ENCODE measurements around the gene RGS9.
A peak's percentile ranks its signal among the peaks of the same experiment; 100 is the strongest.

Gene RGS9

DNA sequence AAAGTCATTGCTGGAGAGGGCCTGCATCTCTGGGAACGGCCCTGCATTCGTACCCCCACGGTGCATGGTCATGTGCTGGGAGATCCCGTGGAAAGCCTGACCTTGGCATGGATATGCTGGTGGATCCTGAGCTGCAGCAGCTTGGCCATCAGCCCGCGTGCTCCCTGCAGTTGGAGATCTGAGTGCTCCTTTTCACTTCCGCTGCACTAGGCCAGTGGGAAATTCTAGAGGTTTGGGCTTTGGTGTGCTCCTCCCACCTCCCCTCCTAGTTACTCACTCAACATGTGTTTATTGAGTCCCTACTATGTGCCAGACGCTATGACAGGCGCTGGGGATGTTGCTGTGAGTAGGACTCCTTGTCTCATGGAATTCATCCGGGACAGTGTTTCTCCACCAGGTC is 91.1 kb downstream of the RGS9 start:
- Histone ChIP-seq H3K27ac (replicated peaks) (no peak overlapping the region), H3K27me3 (ENCODE audit: insufficient read depth, poor library complexity, severe bottlenecking) (no peaks in the 10 kb centered on the region), H3K4me3 (replicated peaks; ENCODE audit: insufficient read depth, low read length) (no peak overlapping the region)
- TF ChIP-seq GABPA (IDR thresholded peaks at IDR 0.05; ENCODE audit: low read depth) = no peak
- no peak for TF ChIP-seq POLR2AphosphoS5 (IDR thresholded peaks at IDR 0.05; ENCODE audit: low read depth)
- no peak for TF ChIP-seq SPI1 (IDR thresholded peaks at IDR 0.05; ENCODE audit: borderline replicate concordance, low read depth)
- TF ChIP-seq, protein P1, sequence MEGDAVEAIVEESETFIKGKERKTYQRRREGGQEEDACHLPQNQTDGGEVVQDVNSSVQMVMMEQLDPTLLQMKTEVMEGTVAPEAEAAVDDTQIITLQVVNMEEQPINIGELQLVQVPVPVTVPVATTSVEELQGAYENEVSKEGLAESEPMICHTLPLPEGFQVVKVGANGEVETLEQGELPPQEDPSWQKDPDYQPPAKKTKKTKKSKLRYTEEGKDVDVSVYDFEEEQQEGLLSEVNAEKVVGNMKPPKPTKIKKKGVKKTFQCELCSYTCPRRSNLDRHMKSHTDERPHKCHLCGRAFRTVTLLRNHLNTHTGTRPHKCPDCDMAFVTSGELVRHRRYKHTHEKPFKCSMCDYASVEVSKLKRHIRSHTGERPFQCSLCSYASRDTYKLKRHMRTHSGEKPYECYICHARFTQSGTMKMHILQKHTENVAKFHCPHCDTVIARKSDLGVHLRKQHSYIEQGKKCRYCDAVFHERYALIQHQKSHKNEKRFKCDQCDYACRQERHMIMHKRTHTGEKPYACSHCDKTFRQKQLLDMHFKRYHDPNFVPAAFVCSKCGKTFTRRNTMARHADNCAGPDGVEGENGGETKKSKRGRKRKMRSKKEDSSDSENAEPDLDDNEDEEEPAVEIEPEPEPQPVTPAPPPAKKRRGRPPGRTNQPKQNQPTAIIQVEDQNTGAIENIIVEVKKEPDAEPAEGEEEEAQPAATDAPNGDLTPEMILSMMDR (IDR thresholded peaks at IDR 0.05; ENCODE audit: insufficient read depth, low read length) = no peak
- TF ChIP-seq, protein P2, sequence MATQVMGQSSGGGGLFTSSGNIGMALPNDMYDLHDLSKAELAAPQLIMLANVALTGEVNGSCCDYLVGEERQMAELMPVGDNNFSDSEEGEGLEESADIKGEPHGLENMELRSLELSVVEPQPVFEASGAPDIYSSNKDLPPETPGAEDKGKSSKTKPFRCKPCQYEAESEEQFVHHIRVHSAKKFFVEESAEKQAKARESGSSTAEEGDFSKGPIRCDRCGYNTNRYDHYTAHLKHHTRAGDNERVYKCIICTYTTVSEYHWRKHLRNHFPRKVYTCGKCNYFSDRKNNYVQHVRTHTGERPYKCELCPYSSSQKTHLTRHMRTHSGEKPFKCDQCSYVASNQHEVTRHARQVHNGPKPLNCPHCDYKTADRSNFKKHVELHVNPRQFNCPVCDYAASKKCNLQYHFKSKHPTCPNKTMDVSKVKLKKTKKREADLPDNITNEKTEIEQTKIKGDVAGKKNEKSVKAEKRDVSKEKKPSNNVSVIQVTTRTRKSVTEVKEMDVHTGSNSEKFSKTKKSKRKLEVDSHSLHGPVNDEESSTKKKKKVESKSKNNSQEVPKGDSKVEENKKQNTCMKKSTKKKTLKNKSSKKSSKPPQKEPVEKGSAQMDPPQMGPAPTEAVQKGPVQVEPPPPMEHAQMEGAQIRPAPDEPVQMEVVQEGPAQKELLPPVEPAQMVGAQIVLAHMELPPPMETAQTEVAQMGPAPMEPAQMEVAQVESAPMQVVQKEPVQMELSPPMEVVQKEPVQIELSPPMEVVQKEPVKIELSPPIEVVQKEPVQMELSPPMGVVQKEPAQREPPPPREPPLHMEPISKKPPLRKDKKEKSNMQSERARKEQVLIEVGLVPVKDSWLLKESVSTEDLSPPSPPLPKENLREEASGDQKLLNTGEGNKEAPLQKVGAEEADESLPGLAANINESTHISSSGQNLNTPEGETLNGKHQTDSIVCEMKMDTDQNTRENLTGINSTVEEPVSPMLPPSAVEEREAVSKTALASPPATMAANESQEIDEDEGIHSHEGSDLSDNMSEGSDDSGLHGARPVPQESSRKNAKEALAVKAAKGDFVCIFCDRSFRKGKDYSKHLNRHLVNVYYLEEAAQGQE (IDR thresholded peaks at IDR 0.05; ENCODE audit: insufficient replicate concordance, low read depth) = no peak
- no peak for DNase-seq (ENCODE audit: low read depth in 1 of 2, low spot score in 1 of 2)

DNA sequence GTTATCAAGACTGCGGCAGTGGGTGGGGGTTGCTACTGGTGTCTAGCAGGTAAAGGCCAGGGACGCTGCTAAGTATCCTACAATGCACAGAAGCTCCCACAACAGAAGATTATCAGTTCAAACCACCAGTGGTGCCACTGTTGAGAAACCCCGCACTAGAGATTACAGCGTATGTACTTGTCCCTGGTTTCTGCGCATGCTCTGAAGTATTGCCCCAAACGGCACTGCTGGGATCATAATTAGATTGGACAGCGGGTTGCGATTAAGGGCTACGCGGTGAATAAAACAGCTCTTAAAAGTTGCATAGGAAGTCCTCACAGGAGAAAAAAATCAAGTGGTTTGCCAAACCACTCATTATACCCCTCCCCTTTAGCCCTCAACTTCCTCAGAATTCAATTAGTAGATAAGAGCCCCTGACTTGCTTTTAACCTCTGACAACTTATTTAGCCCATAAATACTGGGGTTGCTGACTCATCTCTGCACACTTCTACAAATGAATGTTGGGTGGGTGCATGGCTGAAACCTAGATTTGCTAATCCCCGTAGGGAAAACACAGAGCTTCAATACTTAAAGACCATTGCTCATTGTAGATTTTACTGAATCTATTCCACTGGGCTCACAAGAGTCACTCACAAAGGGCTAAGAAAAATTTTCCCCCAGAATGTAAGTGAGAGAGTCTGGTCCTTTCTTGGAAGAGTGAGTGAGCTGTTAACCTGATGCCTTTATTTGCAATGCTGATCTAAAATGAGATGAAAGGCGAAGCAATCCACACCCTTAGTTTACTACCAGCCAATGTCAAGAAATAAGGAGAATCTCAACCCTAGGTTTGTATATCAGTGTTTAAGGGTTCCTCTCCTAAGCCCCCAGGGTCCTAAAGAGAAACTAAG is 91.8 kb downstream of the RGS9 start:
- Histone ChIP-seq H3K4me3 (replicated peaks; ENCODE audit: insufficient read depth, low read length) (no peak overlapping the region), H3K27ac (replicated peaks) (no peak overlapping the region), H3K27me3 (ENCODE audit: insufficient read depth, poor library complexity, severe bottlenecking) (no peaks in the 10 kb centered on the region)
- TF ChIP-seq, protein P1 (IDR thresholded peaks at IDR 0.05; ENCODE audit: insufficient read depth, low read length) = no peak
- TF ChIP-seq, protein P2 (IDR thresholded peaks at IDR 0.05; ENCODE audit: insufficient replicate concordance, low read depth) = no peak
- TF ChIP-seq GABPA (IDR thresholded peaks at IDR 0.05; ENCODE audit: low read depth) (no peak), POLR2AphosphoS5 (IDR thresholded peaks at IDR 0.05; ENCODE audit: low read depth) (no peak), SPI1 (IDR thresholded peaks at IDR 0.05; ENCODE audit: borderline replicate concordance, low read depth) (no peak)
- DNase-seq (ENCODE audit: low read depth in 1 of 2, low spot score in 1 of 2) = peak in 1 of 2 experiments; percentile 61

DNA sequence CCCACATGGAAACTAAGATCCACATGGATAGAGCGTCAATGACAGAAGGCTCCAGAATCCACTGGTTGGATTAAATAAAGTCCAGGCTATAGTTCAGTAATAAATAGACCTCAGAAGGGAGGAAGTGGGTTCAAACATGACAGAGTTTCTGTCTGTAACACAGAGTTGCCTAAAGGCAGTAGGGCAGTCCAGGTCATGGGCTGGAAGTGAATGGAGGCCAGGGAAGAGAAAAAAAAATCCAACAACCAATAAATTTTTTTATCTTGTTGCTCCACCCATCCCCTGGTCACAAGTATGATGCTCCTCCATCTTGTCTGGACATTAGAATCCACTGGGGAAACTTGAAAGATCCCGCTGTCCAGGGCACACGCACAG is 92.4 kb downstream of the RGS9 start:
- TF ChIP-seq GABPA (IDR thresholded peaks at IDR 0.05; ENCODE audit: low read depth) (no peak), SPI1 (IDR thresholded peaks at IDR 0.05; ENCODE audit: borderline replicate concordance, low read depth) (0 out of 2 replicates have a peak, but pooled peaks have one; percentile 6)
- Histone ChIP-seq H3K27me3 (ENCODE audit: insufficient read depth, poor library complexity, severe bottlenecking) (no peaks in the 10 kb centered on the region), H3K4me3 (replicated peaks; ENCODE audit: insufficient read depth, low read length) (no peak overlapping the region), H3K27ac (replicated peaks) (no peak overlapping the region)
- no peak for DNase-seq (ENCODE audit: low read depth in 1 of 2, low spot score in 1 of 2)

DNA sequence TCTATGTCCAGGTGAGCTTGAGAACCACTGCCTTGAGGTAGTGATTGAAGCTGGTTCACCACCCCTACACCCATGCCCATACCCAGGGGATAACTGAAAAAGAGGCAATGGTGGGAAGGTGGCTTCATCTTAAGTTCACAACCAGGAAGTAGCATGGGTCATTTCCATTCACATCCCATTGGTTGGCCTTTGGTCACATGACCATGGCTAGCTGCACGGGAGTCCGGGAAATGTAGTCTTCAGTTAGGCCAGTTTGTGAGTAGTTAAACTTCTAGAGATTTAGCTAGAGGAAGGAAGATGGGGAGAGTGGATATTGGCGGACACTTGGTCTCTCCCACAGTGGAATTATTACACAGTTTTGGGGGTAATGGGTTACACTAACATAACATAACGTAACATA is 92.9 kb downstream of the RGS9 start:
- Histone ChIP-seq H3K4me3 (replicated peaks; ENCODE audit: insufficient read depth, low read length) (no peak overlapping the region), H3K27ac (replicated peaks) (no peak overlapping the region), H3K27me3 (ENCODE audit: insufficient read depth, poor library complexity, severe bottlenecking) (no peaks in the 10 kb centered on the region)
- DNase-seq (ENCODE audit: low read depth in 1 of 2, low spot score in 1 of 2) = no peak
- TF ChIP-seq SPI1 (IDR thresholded peaks at IDR 0.05; ENCODE audit: borderline replicate concordance, low read depth) (no peak), GABPA (IDR thresholded peaks at IDR 0.05; ENCODE audit: low read depth) (no peak), POLR2AphosphoS5 (IDR thresholded peaks at IDR 0.05; ENCODE audit: low read depth) (no peak)
- TF ChIP-seq, protein P2 (IDR thresholded peaks at IDR 0.05; ENCODE audit: insufficient replicate concordance, low read depth) = no peak
- TF ChIP-seq, protein P1 (IDR thresholded peaks at IDR 0.05; ENCODE audit: insufficient read depth, low read length) = no peak

Measured in HL-60 (cell line).